Fibroblast of the aortic adventitia (primary cell): ENCODE results near the gene PHF21B. TPM values are rescaled to one million over a fixed set of nuclear protein-coding genes. Genes with fewer than 3 reads are reported as not detected.

ENCODE experiments used
- DNase-seq: peaks from one replicate; pipeline ENCODE4 v3.0.0-alpha.2; 2010; ENCODE audit warnings: low read depth
- H3K4me3 ChIP-seq: 2 replicates; pipeline ENCODE4 v1.5.1; 2011; ENCODE audit warnings: low read depth, mild to moderate bottlenecking, control low read depth, low read length, moderate library complexity
- CTCF ChIP-seq: IDR thresholded peaks from 2 replicates; pipeline ENCODE4 v1.5.1; 2011; ENCODE audit warnings: mild to moderate bottlenecking, low read length, control low read depth, inconsistent platforms; ENCODE audit not compliant: insufficient read depth
- total RNA-seq: library from RNA; depleted of rRNA; stranded (reverse); fragments of >200 nt; gene quantifications from 2 replicates; pipeline ENCODE4 v1.2.3, GENCODE V29; 2012; ENCODE audit warnings: low replicate concordance

Gene PHF21B
- total RNA-seq, 1 donor = not detected

GRCh38 chr22:44901301-44901700 lies 108.5 kb downstream of the PHF21B start:
- no peak for TF ChIP-seq CTCF
- peak; percentile 16 for DNase-seq
- no peak overlapping the region for H3K4me3 ChIP-seq

- no peak for TF ChIP-seq CTCF
- no peak for DNase-seq
- H3K4me3 ChIP-seq = no peak overlapping the region
Observed at GRCh38 chr22:44898236-44898635, 111.6 kb downstream of the PHF21B start.

GRCh38 chr22:44895296-44896055 lies 114.3 kb downstream of the PHF21B start:
- no peak for DNase-seq
- no peak for TF ChIP-seq CTCF
- no peak overlapping the region for H3K4me3 ChIP-seq

- no peak for DNase-seq
- H3K4me3 ChIP-seq = no peak overlapping the region
Observed at GRCh38 chr22:44894782-44895181, 115.0 kb downstream of the PHF21B start.

GRCh38 chr22:44894321-44894720 lies 115.5 kb downstream of the PHF21B start:
- no peak overlapping the region for H3K4me3 ChIP-seq
- no peak for TF ChIP-seq CTCF
- no peak for DNase-seq

More at GRCh38 chr22:44894782-44895181, 115.0 kb downstream of the PHF21B start:
- no peak for TF ChIP-seq CTCF

- no peak overlapping the region for H3K4me3 ChIP-seq
- no peak for DNase-seq
- no peak for TF ChIP-seq CTCF
Observed at GRCh38 chr22:44893731-44894080, 116.1 kb downstream of the PHF21B start.
